Liver (tissue), 9 donors: ENCODE measurements around the gene NIM1K. TPM values are rescaled to one million over a fixed set of nuclear protein-coding genes. Genes with fewer than 3 reads are reported as not detected.

Experiments
- DNase-seq: peaks from one replicate; pipeline ENCODE4 v3.0.0-alpha.2; 2017; ENCODE audit warnings: low spot score
- H3K27ac ChIP-seq, 2 donors: one replicate each; pipeline ENCODE4 v1.7.0; 2013; ENCODE audit warnings: inconsistent platforms in 2 of 2, low read length in 2 of 2, control low read depth in 1 of 2, low read depth in 1 of 2, mild to moderate bottlenecking in 1 of 2
- H3K27me3 ChIP-seq, 4 donors: one replicate each; pipeline versions ENCODE4 v1.6.1 to v1.7.0; 2013; ENCODE audit warnings: low read length in 3 of 4, inconsistent platforms in 1 of 4, mild to moderate bottlenecking in 1 of 4, moderate library complexity in 1 of 4; ENCODE audit not compliant: control insufficient read depth in 4 of 4, insufficient read depth in 4 of 4
- H3K36me3 ChIP-seq, 4 donors: one replicate each; pipeline versions ENCODE4 v1.6.1 to v1.7.0; 2013; ENCODE audit warnings: low read length in 3 of 4, mild to moderate bottlenecking in 3 of 4, low read depth in 1 of 4, moderate library complexity in 1 of 4; ENCODE audit not compliant: control insufficient read depth in 4 of 4, insufficient read depth in 3 of 4
- H3K4me1 ChIP-seq, 4 donors: one replicate each; pipeline versions ENCODE4 v1.6.1 to v1.7.0; 2013; ENCODE audit warnings: low read length in 3 of 4, mild to moderate bottlenecking in 3 of 4, moderate library complexity in 1 of 4; ENCODE audit not compliant: control insufficient read depth in 4 of 4, insufficient read depth in 4 of 4
- H3K4me3 ChIP-seq, 3 donors: one replicate each; pipeline versions ENCODE4 v1.6.1 to v1.7.0; 2013; ENCODE audit warnings: low read length in 3 of 3, control low read depth in 1 of 3, low read depth in 1 of 3, mild to moderate bottlenecking in 1 of 3
- H3K9ac ChIP-seq, 2 donors: one replicate each; pipeline ENCODE4 v1.7.0; 2013; ENCODE audit warnings: low read length in 2 of 2, mild to moderate bottlenecking in 2 of 2, moderate library complexity in 2 of 2, control low read depth in 1 of 2, low read depth in 1 of 2
- H3K9me3 ChIP-seq, 4 donors: one replicate each; pipeline versions ENCODE4 v1.6.1 to v1.7.0; 2013; ENCODE audit warnings: low read length in 3 of 4; ENCODE audit not compliant: control insufficient read depth in 4 of 4
- ATF3 ChIP-seq: IDR thresholded peaks from 2 replicates; pipeline ENCODE4 v1.6.1; 2016; ENCODE audit warnings: antibody characterized with exemption
- EGR1 ChIP-seq, 2 donors: IDR thresholded peaks; 2 replicates each; pipeline ENCODE4 v1.6.1; 2016 to 2018; ENCODE audit warnings: antibody characterized with exemption in 2 of 2, low read depth in 2 of 2
- FOXA1 ChIP-seq: IDR thresholded peaks from 2 replicates; pipeline ENCODE4 v1.6.1; 2016; ENCODE audit warnings: antibody characterized with exemption
- FOXA2 ChIP-seq: IDR thresholded peaks from 2 replicates; pipeline ENCODE4 v1.6.1; 2016; ENCODE audit warnings: antibody characterized with exemption
- GABPA ChIP-seq, 2 donors: IDR thresholded peaks in 1 of 2; conservative IDR thresholded peaks in 1 of 2; 2 replicates each; pipeline ENCODE4 v1.6.1; 2016; ENCODE audit warnings: antibody characterized with exemption in 2 of 2, mild to moderate bottlenecking in 1 of 2, moderate library complexity in 1 of 2
- HNF4A ChIP-seq, 2 donors: conservative IDR thresholded peaks; 2 replicates each; pipeline ENCODE4 v1.6.1; 2016; ENCODE audit warnings: antibody characterized with exemption in 2 of 2, mild to moderate bottlenecking in 2 of 2
- NR2F2 ChIP-seq: IDR thresholded peaks from 2 replicates; pipeline ENCODE4 v1.6.1; 2016; ENCODE audit warnings: antibody characterized with exemption
- REST ChIP-seq: IDR thresholded peaks from 2 replicates; pipeline ENCODE4 v1.6.1; 2016; ENCODE audit warnings: antibody characterized with exemption, mild to moderate bottlenecking
- RXRA ChIP-seq, 2 donors: IDR thresholded peaks; 2 replicates each; pipeline ENCODE4 v1.6.1; 2017 to 2018; ENCODE audit warnings: antibody characterized with exemption in 2 of 2, mild to moderate bottlenecking in 1 of 2
- SP1 ChIP-seq: IDR thresholded peaks from 2 replicates; pipeline ENCODE4 v1.6.1; 2018; ENCODE audit warnings: antibody characterized with exemption, mild to moderate bottlenecking
- TAF1 ChIP-seq: conservative IDR thresholded peaks from 2 replicates; pipeline ENCODE4 v1.6.1; 2016; ENCODE audit warnings: antibody characterized with exemption, mild to moderate bottlenecking
- YY1 ChIP-seq: IDR thresholded peaks from 2 replicates; pipeline ENCODE4 v1.6.1; 2016; ENCODE audit warnings: antibody characterized with exemption, mild to moderate bottlenecking
- ZBTB33 ChIP-seq: IDR thresholded peaks from 2 replicates; pipeline ENCODE4 v1.6.1; 2016; ENCODE audit warnings: antibody characterized with exemption
- WGBS: extraction: QIAGEN DNeasy Blood & Tissue Kit; methylation state at CpG from one replicate; pipeline ENCODE4 v1.1.7; 2013; 5-methylcytosine and 5-hydroxymethylcytosine counted together
- polyA plus RNA-seq, 2 donors: library from polyadenylated mRNA; stranded (reverse) in 1 of 2; unstranded in 1 of 2; fragments of 200-250 nt in 1 of 2; fragments of >200 nt in 1 of 2; fragmentation: Nextera tagmentation in 1 of 2; extraction: Ambion mirVana in 1 of 2; gene quantifications; one replicate each; pipeline versions ENCODE4 v1.2.1 to v1.2.3, GENCODE V29; 2013 to 2015
- total RNA-seq, 2 donors: library from RNA; depleted of rRNA; stranded (reverse); fragments of >200 nt; gene quantifications; one replicate each; pipeline ENCODE4 v1.2.3, GENCODE V29; 2014
- donor health status: healthy.
- donor health status: healthy.
- donor health status: healthy.
- donor health status: healthy.
- donor health status: healthy.

Gene NIM1K
- total and polyA plus RNA-seq, 4 donors: 0.07 to 0.15 TPM; not detected in 2

DNA sequence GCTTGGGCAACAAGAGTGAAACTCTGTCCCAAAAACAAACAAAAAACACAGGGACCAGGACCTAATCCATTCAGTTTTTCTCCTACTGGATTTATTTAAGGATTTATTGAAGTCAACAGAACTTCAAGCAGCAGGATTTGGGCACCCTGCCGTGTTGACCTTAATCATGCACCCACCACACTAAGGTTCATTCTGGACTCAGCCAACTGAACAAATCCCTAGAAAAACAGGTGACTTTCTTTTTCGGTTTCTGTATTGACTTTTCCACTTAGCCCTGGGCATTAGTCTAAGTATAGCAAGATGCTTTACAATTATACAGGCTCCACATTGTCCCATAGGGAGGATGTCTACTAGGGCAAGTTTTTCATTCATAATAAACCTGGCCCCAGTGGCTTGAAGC is 41.3 kb upstream of the NIM1K start:
- no peak for DNase-seq
- H3K9me3 ChIP-seq: no peaks in the 10 kb centered on the region
- no peaks in the 10 kb centered on the region for H3K27me3 ChIP-seq
- H3K4me1 ChIP-seq: no peaks in the 10 kb centered on the region
- no peak overlapping the region for H3K27ac ChIP-seq
- no peak overlapping the region for H3K9ac ChIP-seq
- TF ChIP-seq NR2F2: no peak
- no peak for TF ChIP-seq RXRA (IDR thresholded peaks at IDR 0.05)
- TF ChIP-seq ZBTB33: no peak
- H3K36me3 ChIP-seq: peaks cover 0 to 2% (median 0%) of the 10 kb centered on the region in 4 donors
- 56% methylated on average over 2 of the region's 2 CpGs for WGBS
- H3K4me3 ChIP-seq: no peak overlapping the region

DNA sequence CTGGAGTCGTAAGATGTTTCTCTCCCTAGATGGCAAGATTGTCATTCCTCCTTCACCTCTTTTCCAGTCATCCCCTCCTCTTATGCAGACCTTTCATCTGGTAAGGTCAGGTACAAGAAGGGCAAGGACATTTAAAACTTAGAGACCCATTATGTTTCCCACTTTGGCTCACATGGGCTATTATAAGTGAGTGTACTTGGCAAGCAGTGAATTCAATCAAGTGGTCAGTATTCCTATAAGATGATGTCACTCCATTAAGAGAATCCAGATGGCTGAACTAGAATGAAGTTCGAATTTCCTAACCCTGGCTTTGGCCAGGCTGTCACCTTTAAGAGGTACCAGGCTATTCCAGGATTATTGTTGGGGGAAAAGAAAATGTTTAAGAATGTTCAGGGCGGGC is 39.1 kb upstream of the NIM1K start:
- H3K4me1 ChIP-seq: no peaks in the 10 kb centered on the region
- H3K36me3 ChIP-seq: peaks cover 0 to 2% (median 0%) of the 10 kb centered on the region in 4 donors
- H3K4me3 ChIP-seq: no peak overlapping the region
- 97% methylated on average over 3 of the region's 3 CpGs for WGBS
- no peak for DNase-seq
- H3K27me3 ChIP-seq: no peaks in the 10 kb centered on the region
- H3K9ac ChIP-seq: no peak overlapping the region
- H3K9me3 ChIP-seq: no peaks in the 10 kb centered on the region
- TF ChIP-seq TAF1 (no peak), HNF4A (conservative IDR thresholded peaks at IDR 0.05) (no peak), YY1 (no peak)
- no peak overlapping the region for H3K27ac ChIP-seq

GRCh38 chr5:43154469-43154868 is 37.6 kb upstream of the NIM1K start:
- Histone ChIP-seq H3K36me3 (peaks cover 0 to 3% (median under 1%) of the 10 kb centered on the region in 4 donors), H3K27me3 (no peaks in the 10 kb centered on the region), H3K9ac (no peak overlapping the region), H3K4me3 (no peak overlapping the region), H3K9me3 (no peaks in the 10 kb centered on the region), H3K27ac (no peak overlapping the region), H3K4me1 (no peaks in the 10 kb centered on the region)
- 94% methylated on average over 4 of the region's 4 CpGs for WGBS
- no peak for DNase-seq
- TF ChIP-seq GABPA (IDR thresholded peaks at IDR 0.05 in 1 of 2, conservative IDR thresholded peaks at IDR 0.05 in 1 of 2) (no peak), FOXA2 (no peak), ATF3 (no peak), EGR1 (IDR thresholded peaks at IDR 0.05; ENCODE audit: low read depth in 2 of 2) (no peak), REST (no peak), SP1 (no peak), ZBTB33 (no peak), FOXA1 (no peak), NR2F2 (no peak)
